Kidney epithelial cell (primary cell): ENCODE data around the gene PRPF38A. TPM values are rescaled to one million over a fixed set of nuclear protein-coding genes. Genes with fewer than 3 reads are reported as not detected.
"Not testable (repeated sequence)": the region's sequence is repeated elsewhere in the genome, so short reads cannot be mapped to it uniquely, and the experiment has no call there.

Experiments used
- DNase-seq: peaks from one replicate; pipeline ENCODE4 v3.0.0-alpha.2; 2010; ENCODE audit warnings: low read depth
- H3K27me3 ChIP-seq: 2 replicates; pipeline ENCODE4 v1.6.0; 2011; ENCODE audit warnings: low read length; ENCODE audit not compliant: control insufficient read depth, insufficient read depth
- H3K36me3 ChIP-seq: 2 replicates; pipeline ENCODE4 v1.5.1; 2011; ENCODE audit warnings: low read length; ENCODE audit not compliant: control insufficient read depth, insufficient read depth
- H3K4me3 ChIP-seq: 2 replicates; pipeline ENCODE4 v1.5.1; 2011; ENCODE audit warnings: low read depth, mild to moderate bottlenecking, control low read depth, low read length
- CTCF ChIP-seq: IDR thresholded peaks from 2 replicates; pipeline ENCODE4 v1.5.1; 2011; ENCODE audit warnings: mild to moderate bottlenecking, moderate library complexity, low read length, control low read depth, inconsistent platforms; ENCODE audit not compliant: insufficient read depth, poor library complexity, severe bottlenecking
- total RNA-seq: library from RNA; depleted of rRNA; stranded (reverse); fragments of >200 nt; gene quantifications from 2 replicates; pipeline ENCODE4 v1.2.3, GENCODE V29; 2015

Gene PRPF38A
- total RNA-seq, 1 donor from 2014 or later, result 18.2 TPM

GRCh38 chr1:52365746-52366516 is 38.5 kb upstream of the PRPF38A start, which contains the start of gene CC2D1B:
TSS of gene CC2D1B (minus strand) at chr1:52366205. CDS start at chr1:52364620, 1,585 bp downstream.
- no peak for TF ChIP-seq CTCF
- Histone ChIP-seq H3K4me3 (peak within 1 kb of the TSS; percentile 91), H3K36me3 (peaks cover 4% of the 10 kb centered on the region), H3K27me3 (no peaks in the 10 kb centered on the region)
- peak; percentile 92 for DNase-seq

- no peak for DNase-seq
These were observed 37.9 kb upstream of the PRPF38A start for GRCh38 chr1:52366517-52366827.

GRCh38 chr1:52367272-52367671 is 37.1 kb upstream of the PRPF38A start:
- Histone ChIP-seq H3K4me3 (no peak overlapping the region), H3K36me3 (peaks cover 3% of the 10 kb centered on the region), H3K27me3 (no peaks in the 10 kb centered on the region)
- no peak for TF ChIP-seq CTCF
- no peak for DNase-seq

More at GRCh38 chr1:52366517-52366827, 37.9 kb upstream of the PRPF38A start:
- no peak for TF ChIP-seq CTCF
- Histone ChIP-seq H3K36me3 (peaks cover 4% of the 10 kb centered on the region), H3K4me3 (peak overlapping the region; percentile 91), H3K27me3 (no peaks in the 10 kb centered on the region)

- H3K4me3 ChIP-seq, result peak overlapping the region; percentile 50
- TF ChIP-seq CTCF, result peak; percentile 28
- H3K27me3 ChIP-seq, result no peaks in the 10 kb centered on the region
- H3K36me3 ChIP-seq, result no peaks in the 10 kb centered on the region
- DNase-seq, result peak; percentile 16
These were observed 35.8 kb upstream of the PRPF38A start for GRCh38 chr1:52368383-52369172.

GRCh38 chr1:52369851-52370250 is 34.6 kb upstream of the PRPF38A start:
- DNase-seq, H3K27me3 ChIP-seq, H3K36me3 ChIP-seq, H3K4me3 ChIP-seq: not testable (repeated sequence)

GRCh38 chr1:52385376-52385775 is 19.0 kb upstream of the PRPF38A start:
- peaks cover 3% of the 10 kb centered on the region for H3K36me3 ChIP-seq
- no peak for TF ChIP-seq CTCF

More at GRCh38 chr1:52385376-52385775, 19.0 kb upstream of the PRPF38A start:
- no peak overlapping the region for H3K4me3 ChIP-seq
- DNase-seq, result no peak
- H3K27me3 ChIP-seq, result no peaks in the 10 kb centered on the region
